Measurements from ENCODE around the gene CUL9.

Gene CUL9

DNA sequence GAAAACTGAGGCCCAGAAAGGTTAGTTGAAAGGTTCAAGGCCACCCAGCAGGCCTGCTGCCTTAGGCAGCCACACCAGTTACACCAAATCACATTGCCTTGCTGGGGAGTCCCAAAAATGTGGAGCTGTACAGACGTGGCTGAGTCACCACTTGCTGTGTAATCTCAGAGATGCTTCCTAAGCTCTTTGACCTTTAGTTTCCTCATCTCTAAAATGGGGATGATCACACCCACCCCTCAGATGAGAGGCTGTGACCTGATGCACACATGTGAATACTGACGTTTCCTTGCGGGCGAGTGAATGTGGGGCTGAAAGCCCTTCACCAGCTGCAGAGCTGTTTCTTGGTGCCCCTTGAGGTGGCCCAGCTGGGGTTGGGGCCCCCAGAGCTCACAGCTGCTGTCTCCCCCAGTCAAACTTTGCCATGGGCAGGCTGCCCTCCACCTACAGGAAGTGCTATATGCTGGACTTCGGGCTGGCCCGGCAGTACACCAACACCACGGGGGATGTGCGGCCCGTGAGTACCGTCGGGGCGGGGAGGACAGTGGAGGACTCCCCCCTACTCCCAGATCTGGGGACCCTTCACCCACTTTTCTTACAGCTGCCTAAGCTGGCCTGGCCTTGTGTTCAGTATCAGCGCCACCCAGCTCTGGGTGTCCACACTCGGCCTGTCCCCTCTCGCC is 72.3 kb downstream of the CUL9 start:
- DNase-seq (ENCODE audit: low read depth in 2 of 2, low spot score in 1 of 2) = no peak

DNA sequence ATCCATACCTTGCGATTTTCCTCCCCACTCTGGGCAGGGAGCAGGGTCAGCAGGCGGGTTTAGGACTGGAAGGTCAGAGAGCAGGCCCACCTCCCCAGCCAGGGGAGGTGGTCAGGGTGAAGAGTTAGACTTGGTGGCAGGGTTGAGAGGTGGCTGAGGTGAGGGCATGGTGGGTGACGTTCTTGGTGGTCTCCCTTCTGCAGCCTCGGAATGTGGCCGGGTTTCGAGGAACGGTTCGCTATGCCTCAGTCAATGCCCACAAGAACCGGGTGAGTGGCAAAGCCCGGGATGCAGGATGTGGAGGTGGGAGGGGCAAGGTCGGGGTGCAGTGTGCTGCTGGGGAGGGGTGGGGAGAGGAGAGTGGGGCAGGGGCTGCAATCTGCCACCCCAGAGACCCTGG is 72.8 kb downstream of the CUL9 start:
- DNase-seq (ENCODE audit: low read depth in 2 of 2, low spot score in 1 of 2) = no peak

DNA sequence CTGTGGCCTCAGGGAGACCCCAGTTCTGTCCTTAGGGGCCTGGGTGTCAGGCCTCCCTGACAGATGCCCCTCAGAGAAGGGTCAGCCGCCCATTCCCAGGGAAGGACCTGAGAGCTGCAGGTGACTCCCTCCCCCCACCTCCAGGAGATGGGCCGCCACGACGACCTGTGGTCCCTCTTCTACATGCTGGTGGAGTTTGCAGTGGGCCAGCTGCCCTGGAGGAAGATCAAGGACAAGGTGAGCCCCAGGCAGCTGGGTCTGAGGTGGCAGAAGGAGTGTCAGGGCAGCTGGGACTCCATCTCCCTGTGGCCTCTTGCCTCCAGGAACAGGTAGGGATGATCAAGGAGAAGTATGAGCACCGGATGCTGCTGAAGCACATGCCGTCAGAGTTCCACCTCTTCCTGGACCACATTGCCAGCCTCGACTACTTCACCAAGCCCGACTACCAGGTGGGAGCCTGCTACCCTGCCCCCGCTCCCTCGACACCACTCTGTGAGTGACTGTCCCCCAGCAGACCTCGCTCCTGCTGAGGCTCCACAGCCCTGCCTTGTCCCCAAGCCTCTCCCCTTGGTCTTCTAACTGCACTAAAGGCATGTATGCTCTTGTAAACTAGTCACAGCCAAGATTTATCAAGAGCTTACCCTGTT is 73.5 kb downstream of the CUL9 start:
- DNase-seq (ENCODE audit: low read depth in 2 of 2, low spot score in 1 of 2) = no peak

DNA sequence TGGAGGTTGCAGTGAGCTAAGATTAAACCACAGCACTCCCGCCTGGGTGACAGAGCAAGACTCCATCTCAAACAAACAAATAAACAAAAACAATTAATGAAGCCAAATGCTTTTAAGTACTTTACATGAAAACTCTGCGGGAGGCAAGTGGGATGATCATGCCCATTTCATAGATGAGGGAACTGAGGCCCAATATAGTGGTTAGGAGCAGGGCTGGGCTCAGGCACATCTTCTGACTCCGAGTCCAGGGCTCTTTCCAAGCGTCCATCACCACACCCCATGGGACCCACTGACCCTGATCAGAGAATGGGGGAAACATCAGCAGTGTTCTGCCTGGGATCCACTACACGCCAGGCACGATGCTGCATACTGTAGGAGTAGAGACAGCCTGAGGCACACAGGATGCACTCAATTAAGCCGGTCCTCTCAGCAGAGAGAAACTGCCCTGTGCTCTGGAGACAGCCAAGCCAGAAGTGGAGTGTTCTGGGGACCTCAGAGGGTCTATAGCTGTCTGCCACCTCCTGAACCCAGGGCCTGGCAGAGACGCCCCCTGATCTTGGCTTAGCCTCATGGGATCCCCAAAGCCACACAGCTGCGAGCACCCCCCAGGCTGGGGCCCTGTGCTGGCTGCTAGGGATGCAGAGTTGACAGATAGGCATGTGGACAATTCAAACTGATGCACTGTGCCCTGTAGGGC is 74.8 kb downstream of the CUL9 start:
- no peak for DNase-seq (ENCODE audit: low read depth in 2 of 2, low spot score in 1 of 2)

DNA sequence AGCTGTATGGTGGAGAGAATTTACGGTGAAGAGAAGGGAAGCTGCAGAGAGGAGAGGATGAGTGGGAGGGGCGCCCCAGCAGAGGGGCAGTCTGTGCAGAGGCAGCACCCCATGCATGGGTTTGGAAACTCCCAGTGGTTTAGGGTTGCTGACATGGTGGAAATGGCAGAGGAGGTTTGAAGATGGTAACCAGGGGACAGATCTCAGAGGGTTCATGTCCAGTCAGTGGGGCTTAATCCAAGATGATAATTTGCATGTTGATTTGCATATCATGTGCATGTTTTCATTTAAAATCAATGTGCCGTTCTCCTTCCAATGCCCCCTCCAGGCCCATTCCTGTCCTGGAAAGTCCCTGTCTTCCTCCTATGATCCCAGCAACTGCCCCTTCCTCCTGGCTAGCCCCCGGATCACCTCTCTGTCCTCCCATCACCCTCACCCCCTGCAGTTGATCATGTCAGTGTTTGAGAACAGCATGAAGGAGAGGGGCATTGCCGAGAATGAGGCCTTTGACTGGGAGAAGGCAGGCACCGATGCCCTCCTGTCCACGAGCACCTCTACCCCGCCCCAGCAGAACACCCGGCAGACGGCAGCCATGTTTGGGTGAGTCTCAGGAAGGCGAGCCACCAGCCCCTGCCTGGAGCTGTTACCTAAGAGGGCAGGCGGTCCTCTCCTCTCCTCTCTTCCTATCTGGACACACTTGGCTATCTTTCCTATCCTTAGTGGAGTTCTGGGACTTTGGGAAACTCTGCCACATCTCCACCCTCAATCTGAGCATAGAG is 75.6 kb downstream of the CUL9 start:
- no peak for DNase-seq (ENCODE audit: low read depth in 2 of 2, low spot score in 1 of 2)

DNA sequence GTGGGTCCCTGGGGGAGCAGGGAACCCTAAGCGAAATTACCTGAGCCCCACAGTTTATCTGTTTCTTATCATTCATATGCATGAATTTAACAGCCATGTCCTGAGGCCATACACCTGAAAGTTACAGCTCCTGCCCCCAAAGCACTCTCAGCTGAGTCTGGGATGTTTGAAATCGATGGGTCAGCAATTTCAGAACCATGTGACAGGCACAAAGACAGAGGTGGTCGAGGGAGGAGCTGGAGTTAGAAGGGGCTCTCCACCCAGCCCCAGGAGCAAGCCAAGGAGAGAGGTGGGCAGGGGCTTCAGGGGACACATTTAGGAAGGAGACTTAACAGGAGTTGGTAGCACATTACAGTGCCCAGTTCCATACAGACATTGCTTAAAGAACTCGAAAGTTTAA is 76.2 kb downstream of the CUL9 start:
- DNase-seq (ENCODE audit: low read depth in 2 of 2, low spot score in 1 of 2) = no peak

DNA sequence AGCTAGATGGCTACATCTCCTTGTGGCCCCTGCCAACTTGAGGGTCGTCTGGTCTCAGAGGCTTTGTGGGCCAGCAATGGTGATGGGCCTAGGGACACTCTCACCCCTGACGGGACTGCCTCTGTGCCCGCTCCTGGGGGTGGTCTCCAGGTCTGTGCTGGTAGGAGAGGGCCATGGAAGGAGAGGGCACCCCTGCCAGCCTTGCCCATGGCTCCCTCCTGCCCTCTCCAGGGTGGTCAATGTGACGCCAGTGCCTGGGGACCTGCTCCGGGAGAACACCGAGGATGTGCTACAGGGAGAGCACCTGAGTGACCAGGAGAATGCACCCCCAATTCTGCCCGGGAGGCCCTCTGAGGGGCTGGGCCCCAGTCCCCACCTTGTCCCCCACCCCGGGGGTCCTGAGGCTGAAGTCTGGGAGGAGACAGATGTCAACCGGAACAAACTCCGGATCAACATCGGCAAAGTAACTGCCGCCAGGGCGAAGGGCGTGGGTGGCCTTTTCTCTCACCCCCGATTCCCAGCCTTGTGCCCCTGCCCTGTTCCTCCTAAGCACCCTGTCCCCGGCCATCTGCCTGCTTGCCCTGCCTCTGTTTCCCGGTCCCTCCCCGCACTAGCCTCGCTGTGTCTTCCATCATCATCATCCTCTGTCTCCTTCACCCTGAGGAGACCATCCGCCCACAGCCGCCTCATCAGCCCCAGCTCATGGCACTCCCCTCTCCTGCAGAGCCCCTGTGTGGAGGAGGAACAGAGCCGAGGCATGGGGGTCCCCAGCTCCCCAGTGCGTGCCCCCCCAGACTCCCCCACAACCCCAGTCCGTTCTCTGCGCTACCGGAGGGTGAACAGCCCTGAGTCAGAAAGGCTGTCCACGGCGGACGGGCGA is 77.1 kb downstream of the CUL9 start:
- DNase-seq (ENCODE audit: low read depth in 2 of 2, low spot score in 1 of 2) = no peak

DNA sequence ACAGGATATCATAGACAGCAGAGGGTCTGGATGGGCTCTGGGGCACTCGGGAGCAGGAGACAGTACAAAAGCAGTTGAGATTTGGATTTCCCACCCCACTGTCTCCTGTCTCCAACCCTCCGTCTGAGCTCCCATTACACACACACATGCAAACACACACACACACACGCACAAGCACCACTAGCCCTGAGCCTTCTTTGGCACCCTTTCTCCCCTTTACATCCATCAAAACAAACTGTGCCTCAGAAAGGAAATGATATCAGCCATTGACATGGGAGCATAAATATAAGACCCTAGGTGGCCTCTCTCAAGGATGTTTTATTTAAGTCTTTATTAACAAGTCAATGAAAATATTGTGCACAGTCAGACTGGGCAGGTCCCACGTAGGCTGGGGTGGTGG is 78.8 kb downstream of the CUL9 start:
- no peak for DNase-seq (ENCODE audit: low read depth in 2 of 2, low spot score in 1 of 2)

DNA sequence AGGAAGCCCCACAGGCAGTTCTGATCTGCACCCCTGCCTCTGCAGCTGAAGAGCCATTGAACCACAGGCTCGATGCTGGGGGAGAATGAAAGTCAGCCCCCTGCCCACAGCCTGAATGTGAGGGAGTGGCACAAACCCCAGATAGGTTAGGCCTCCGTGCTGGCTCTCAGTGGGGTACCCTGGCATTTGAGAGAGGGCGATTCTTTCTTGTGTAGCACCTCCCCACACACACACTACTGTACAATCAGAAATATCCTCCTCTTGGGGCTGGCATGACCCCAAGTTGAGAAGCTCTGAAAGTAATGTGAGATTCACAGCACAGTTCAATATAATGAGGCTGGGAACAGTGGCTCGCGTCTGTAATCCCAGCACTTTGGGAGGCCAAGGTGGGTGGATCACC is 79.2 kb downstream of the CUL9 start:
- DNase-seq (ENCODE audit: low read depth in 2 of 2, low spot score in 1 of 2) = no peak

DNA sequence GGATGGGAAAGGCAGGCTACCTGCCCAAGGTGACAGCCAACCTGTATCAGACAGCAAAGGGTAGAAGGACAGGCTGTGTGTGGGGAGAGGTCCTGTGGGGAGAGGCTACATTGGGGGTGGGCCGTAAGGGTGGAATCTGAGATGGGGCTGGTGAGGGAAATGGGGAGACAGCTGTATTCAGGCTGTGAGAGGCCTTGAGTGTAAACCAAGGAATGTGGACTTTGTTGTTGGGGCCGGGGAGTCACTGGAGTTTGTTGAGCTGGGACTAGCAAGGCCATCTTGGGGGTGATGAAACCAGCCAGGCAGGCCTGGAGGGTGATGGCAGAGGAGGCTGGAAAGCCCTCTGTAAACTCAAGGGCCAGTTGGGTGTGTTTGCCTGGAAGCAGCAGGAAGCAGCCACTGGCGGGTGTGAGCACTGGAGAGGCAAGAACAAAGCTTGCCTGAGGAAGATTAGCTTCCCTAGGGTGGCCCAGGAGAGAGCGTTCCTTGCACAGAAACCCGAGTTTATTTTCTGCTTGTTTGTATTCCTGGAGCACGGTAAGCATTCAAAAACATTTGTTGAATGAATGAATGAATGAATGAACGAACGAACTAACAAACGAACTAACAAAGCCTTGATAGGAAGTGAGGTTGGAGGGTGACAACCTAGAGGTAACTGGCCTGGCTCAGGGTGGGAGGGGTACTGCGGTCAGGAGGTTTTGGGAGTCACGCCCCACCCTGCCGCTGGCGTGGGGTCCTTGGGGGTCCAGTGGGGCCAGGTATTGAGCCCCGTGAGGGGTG is 80.2 kb downstream of the CUL9 start:
- DNase-seq (ENCODE audit: low read depth in 2 of 2, low spot score in 1 of 2) = no peak

DNA sequence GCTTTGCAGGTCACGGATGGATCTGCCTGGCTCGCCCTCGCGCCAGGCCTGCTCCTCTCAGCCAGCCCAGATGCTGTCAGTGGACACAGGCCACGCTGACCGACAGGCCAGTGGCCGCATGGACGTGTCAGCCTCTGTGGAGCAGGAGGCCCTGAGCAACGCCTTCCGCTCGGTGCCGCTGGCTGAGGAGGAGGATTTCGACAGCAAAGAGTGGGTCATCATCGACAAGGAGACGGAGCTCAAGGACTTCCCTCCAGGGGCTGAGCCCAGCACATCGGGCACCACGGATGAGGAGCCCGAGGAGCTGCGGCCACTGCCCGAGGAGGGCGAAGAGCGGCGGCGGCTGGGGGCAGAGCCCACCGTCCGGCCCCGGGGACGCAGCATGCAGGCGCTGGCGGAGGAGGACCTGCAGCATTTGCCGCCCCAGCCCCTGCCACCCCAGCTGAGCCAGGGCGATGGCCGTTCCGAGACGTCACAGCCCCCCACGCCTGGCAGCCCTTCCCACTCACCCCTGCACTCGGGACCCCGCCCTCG is 80.9 kb downstream of the CUL9 start:
- DNase-seq (ENCODE audit: low read depth in 2 of 2, low spot score in 1 of 2) = no peak

DNA sequence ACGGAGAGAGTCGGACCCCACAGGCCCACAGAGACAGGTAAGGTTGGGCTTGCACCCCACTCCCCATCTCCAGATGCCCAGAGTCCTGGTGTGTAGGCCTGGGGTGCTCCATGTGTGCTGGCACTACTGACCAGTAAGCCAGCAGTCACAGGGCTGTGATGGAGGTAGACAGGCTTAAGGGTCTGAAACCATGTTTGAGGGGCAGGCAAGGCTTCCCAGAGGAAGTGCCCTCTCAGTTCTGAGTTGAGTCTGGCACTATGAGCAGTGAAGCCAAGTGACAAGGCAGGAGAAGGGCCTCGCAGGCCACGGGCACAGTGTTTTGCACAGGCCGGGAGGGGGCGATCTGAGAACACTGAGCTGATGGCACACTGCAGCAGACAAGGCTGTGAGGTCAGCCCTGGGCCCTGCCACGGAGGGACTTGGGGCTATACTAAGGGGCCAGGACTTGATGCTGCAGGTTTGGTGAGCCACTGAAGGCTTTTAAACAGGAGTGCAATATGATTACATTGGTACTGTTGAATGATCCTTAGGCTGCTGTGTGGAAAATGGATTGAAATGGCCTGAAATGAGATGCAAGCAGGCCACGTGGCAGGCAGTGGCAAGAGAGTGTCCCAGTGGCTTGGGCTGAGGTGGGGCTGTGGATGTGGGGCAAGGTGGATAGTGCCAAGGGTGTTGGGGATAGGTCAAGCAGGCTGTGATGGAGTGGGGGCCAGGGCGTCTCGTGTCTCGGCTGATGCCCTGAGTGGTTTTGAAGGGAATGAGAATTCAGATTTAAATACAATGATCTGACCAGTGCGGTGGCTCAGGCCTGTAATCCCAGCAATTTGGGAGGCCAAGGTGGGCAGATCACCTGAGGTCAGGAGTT is 81.5 kb downstream of the CUL9 start:
- peak; percentile 51 to 53 for DNase-seq (ENCODE audit: low read depth in 2 of 2, low spot score in 1 of 2)

DNA sequence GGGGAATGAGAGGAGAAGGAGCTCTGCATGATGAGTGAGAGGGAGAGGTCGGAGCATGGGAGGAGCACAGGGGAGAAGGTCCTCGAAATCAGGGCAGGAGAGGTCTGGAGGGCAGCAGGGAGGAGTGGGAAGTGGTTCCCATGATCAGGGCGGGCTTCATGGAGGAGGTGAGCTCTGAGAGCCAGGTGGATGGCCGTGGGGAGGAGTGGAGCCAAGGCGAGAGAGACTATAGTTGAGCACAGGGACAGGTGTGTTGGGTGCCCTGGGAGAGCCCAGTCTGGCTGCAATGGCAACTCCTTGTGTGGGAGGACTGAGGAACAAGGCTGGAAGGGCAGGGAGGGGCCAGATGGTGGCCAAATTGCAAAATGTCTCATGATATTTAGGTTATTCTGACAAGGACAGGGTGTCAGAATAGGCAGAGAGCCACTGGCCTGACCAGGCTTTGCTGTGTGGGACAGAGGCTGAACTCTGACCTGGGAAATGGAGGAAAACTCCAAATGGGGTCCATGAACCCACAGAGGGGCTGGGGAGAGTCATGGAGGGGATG is 82.7 kb downstream of the CUL9 start:
- no peak for DNase-seq (ENCODE audit: low read depth in 2 of 2, low spot score in 1 of 2)

DNA sequence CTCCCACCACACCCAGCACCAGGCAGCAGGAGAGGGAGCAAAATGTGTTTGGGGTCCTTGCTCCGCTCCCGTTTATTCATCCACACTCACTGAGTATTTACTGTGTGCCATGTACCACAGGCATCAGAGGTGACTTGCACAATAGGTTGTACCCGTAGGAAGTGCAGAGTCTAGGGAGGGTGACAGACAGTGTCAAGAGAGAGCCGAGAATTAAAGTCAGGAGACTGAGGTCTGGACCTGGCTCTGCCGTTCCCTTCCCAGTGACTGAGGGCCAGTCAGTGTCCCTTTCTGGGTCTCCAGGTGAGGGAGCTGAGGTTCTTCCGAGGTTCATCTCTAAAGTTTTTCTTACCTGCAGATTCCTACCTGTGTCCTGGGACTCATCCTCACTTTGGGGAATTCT is 83.6 kb downstream of the CUL9 start:
- DNase-seq (ENCODE audit: low read depth in 2 of 2, low spot score in 1 of 2) = no peak

DNA sequence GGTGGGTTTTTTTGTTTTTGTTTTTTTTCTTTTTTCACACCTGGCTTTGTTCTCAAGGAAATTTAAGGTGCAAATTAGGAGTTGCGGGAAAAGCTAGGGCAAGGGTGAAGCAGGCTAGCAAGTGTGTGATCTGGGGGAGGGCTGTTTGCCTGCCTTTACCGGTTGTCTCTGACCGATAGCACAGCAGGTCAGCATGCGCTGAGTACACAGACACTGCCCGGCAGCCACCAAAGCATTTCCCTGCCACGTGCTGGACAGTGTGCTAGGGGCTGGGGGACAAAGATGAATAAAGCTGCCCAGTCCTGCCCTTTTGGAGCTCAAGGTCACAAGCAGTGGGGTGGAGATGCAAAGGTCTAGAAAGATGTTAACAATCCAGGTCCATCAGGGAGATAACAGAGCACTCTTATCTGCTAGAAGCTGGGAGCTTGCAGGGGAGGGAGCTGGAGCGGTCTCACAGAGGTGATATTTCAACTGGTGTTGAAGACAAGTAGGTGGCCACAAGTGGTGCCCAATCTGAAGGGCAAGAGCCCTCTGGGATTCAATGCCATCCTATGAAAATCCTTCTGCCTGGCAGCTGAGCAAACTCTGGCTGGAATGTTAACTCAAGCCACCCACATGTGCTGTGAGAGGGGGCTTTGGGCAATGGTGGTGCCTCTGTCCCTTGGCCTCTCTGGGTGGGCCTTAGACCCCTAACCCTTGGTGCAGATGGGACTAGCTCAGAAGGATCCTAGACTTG is 85.8 kb downstream of the CUL9 start:
- DNase-seq (ENCODE audit: low read depth in 2 of 2, low spot score in 1 of 2) = no peak

DNA sequence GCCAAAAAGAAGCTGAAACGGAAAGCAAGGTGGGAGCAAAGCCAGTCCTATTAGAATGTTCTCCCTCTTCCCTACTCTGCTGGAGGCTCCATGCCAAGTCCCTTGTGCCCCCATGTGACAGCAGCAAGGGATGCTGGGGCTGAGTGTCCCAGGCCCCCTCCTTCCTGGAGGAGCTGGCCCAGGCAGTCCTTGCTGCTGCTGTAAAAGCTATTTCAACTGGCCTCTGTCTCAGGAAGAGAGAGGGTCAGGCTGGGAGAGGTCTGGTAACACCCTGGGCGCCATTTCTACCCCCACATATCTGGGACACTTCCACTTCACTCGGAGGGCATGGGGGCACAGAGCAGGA is 86.3 kb downstream of the CUL9 start:
- no peak for DNase-seq (ENCODE audit: low read depth in 2 of 2, low spot score in 1 of 2)

DNA sequence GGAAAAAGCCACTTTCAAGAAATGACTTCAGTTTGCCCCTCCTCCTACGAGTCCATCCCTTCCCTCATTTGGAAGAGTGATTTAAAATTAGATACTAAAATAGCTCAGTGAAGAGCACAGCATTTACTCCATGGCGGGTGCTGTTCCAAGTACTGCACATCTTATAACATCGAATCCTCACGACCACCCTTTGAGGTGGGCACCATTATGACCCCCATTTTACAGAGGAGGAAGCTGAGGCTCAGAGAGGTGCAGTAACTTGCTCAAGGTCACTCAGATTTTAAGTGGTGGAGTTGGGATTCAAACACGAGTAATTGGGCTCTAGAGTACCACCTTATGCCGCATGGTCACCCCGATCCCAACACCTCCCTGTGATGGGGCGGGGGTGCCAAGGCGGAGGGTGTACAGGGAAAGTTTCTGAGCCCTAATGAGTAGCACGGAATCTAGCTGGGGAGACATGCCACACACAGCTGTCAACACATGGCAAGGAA is 86.8 kb downstream of the CUL9 start:
- DNase-seq (ENCODE audit: low read depth in 2 of 2, low spot score in 1 of 2) = no peak
